K562 (cell line): Measurements from ENCODE around the gene HDAC6. TPM values are rescaled to one million over a fixed set of nuclear protein-coding genes. Genes with fewer than 3 reads are reported as not detected.

Experiments used
- ATAC-seq: fragments of 200-7000 bp; cut with Tn5 transposase; 3 replicates; pipeline ENCODE4 v1.9.1; 2020; ENCODE audit warnings: moderate library complexity
- BruUV-seq: library from RNA; stranded (reverse); fragments of 400-500 nt; replicated peaks from 2 replicates; lab custom pipeline; 2021; lab: Mats Ljungman, UMichigan
- CTCF ChIA-PET: fragments of 300-600 bp; formaldehyde crosslinking; extraction: SDS; loops from one replicate; lab custom pipeline; 2021; ENCODE audit warnings: low intra/inter-chr PET ratio; lab: Yijun Ruan, JAX
- POLR2A ChIA-PET: fragments of 300-600, 350-650 bp; sonication (Branson Sonifier 250); formaldehyde crosslinking; extraction: SDS; loops from one replicate; lab custom pipeline; 2021; ENCODE audit warnings: antibody characterized with exemption, inconsistent platforms; lab: Yijun Ruan, JAX
- DNase-seq, 4 experiments: peaks; one replicate each; pipeline versions ENCODE4 v3.0.0 to v3.0.0-alpha.2; 2011 to 2018; ENCODE audit warnings: low spot score in 3 of 4, mixed read lengths in 3 of 4; ENCODE audit errors: extremely low read depth in 1 of 4
- FAIRE-seq: peaks from 2 replicates; lab custom pipeline; 2011; peaks lifted over from hg19 to GRCh38; lab: Jason Lieb, UNC
- H2AFZ ChIP-seq: 2 replicates; pipeline ENCODE4 v1.6.0; 2011; ENCODE audit warnings: low read depth, low read length, control low read depth, inconsistent platforms
- H3K27ac ChIP-seq: fragments of 200-600 bp; 3 replicates; pipeline ENCODE4 v1.8.0; 2011; ENCODE audit warnings: low read depth, mild to moderate bottlenecking, control low read depth, inconsistent platforms, low read length, moderate library complexity, mixed read lengths; ENCODE audit errors: extremely low read depth
- H3K27me3 ChIP-seq, 2 experiments: fragments of 300-600 bp in 1 of 2; 2 replicates in 1 of 2; 3 replicates in 1 of 2; pipeline versions ENCODE4 v1.6.0 to v1.8.0; 2011; ENCODE audit warnings: inconsistent platforms in 2 of 2, low read length in 2 of 2, mild to moderate bottlenecking in 1 of 2, mixed read lengths in 1 of 2, moderate library complexity in 1 of 2; ENCODE audit not compliant: control insufficient read depth in 2 of 2, insufficient read depth in 2 of 2
- H3K36me3 ChIP-seq: fragments of 300-600 bp; 3 replicates; pipeline ENCODE4 v1.8.0; 2011; ENCODE audit warnings: mild to moderate bottlenecking, low read length, inconsistent platforms; ENCODE audit not compliant: control insufficient read depth, insufficient read depth
- H3K4me1 ChIP-seq, 2 experiments: fragments of 200-600 bp in 1 of 2; replicated peaks in 1 of 2; 2 replicates in 1 of 2; 3 replicates in 1 of 2; pipeline versions ENCODE4 v1.5.1 to v1.8.0; 2011; ENCODE audit warnings: inconsistent platforms in 2 of 2, low read length in 2 of 2, mild to moderate bottlenecking in 1 of 2, mixed read lengths in 1 of 2, moderate library complexity in 1 of 2; ENCODE audit not compliant: control insufficient read depth in 2 of 2, insufficient read depth in 2 of 2
- H3K4me2 ChIP-seq: 2 replicates; pipeline ENCODE4 v1.6.1; 2011; ENCODE audit warnings: low read length, control low read depth, inconsistent platforms, mixed read lengths; ENCODE audit not compliant: insufficient read depth
- H3K4me3 ChIP-seq: fragments of 200-600 bp; sonication (generic), shearing (Covaris generic); 2 replicates; pipeline ENCODE4 v1.5.1; 2016; ENCODE audit warnings: control low read depth, inconsistent platforms
- H3K79me2 ChIP-seq: fragments of 200-600 bp; 3 replicates; pipeline ENCODE4 v1.8.0; 2011; ENCODE audit warnings: low read length, inconsistent platforms; ENCODE audit not compliant: control insufficient read depth, insufficient read depth
- H3K9ac ChIP-seq, 2 experiments: 2 replicates each; pipeline versions ENCODE4 v1.6.0 to v1.6.1; 2011; ENCODE audit warnings: low read depth in 2 of 2, low read length in 2 of 2, control low read depth in 1 of 2, inconsistent platforms in 1 of 2, mild to moderate bottlenecking in 1 of 2, mixed read lengths in 1 of 2; ENCODE audit not compliant: insufficient read depth in 1 of 2
- H3K9me1 ChIP-seq: one replicate; pipeline ENCODE4 v1.6.0; 2011; ENCODE audit warnings: inconsistent platforms, mild to moderate bottlenecking, low read length, moderate library complexity; ENCODE audit not compliant: control insufficient read depth, insufficient read depth
- H3K9me3 ChIP-seq: replicated peaks from 2 replicates; pipeline ENCODE4 v1.5.1; 2011; ENCODE audit warnings: low read depth, low read length, inconsistent platforms; ENCODE audit not compliant: control insufficient read depth, insufficient read depth
- H4K20me1 ChIP-seq: replicated peaks from 2 replicates; pipeline ENCODE4 v1.6.1; 2011; ENCODE audit warnings: low read length, inconsistent platforms, mixed read lengths; ENCODE audit not compliant: control insufficient read depth, insufficient read depth
- KAT8 ChIP-seq: fragments of 450-650 bp; IDR thresholded peaks from 2 replicates; pipeline ENCODE4 v1.6.1; 2016; ENCODE audit warnings: low read depth, mild to moderate bottlenecking
- PURB ChIP-seq: sonication (generic); formaldehyde crosslinking; IDR thresholded peaks from 2 replicates; pipeline ENCODE4 v1.9.0; 2021; ENCODE audit warnings: low read depth, mild to moderate bottlenecking, missing genetic modification reagents
- RAD21 ChIP-seq, 2 experiments: fragments of 250-450 bp in 1 of 2; fragments of 450-650 bp in 1 of 2; sonication (Bioruptor Pico) in 1 of 2; formaldehyde crosslinking in 1 of 2; IDR thresholded peaks in 1 of 2; conservative IDR thresholded peaks in 1 of 2; 2 replicates each; pipeline versions ENCODE4 v1.4.0 to v1.8.0; 2020 to 2022; ENCODE audit warnings: mild to moderate bottlenecking in 2 of 2, moderate library complexity in 1 of 2
- RFX1 ChIP-seq: fragments of 450-650 bp; IDR thresholded peaks from 2 replicates; pipeline ENCODE4 v1.6.1; 2016; ENCODE audit warnings: mild to moderate bottlenecking, moderate library complexity
- WGBS: fragments of 100-300 bp; shearing (Covaris generic); methylation state at CpG from one replicate; pipeline ENCODE4 v1.1.6; 2016; ENCODE audit warnings: low coverage, mixed read lengths; ENCODE audit not compliant: insufficient coverage; ENCODE audit errors: missing lambda C conversion rate; 5-methylcytosine and 5-hydroxymethylcytosine counted together
- in situ Hi-C: fragments of 300-500 bp; cut with MboI; formaldehyde crosslinking; loops from 4 replicates; pipeline ENCODE4 v1.15.0; 2018; ENCODE audit warnings: inconsistent platforms, mixed read lengths
- intact Hi-C: fragments of 100-400 bp; cut with micrococcal nuclease; formaldehyde crosslinking; loops from 2 replicates; pipeline ENCODE4 v1.14.2; 2022
- polyA plus RNA-seq, 8 experiments: library from polyadenylated mRNA; depleted of rRNA in 4 of 8; stranded (reverse) in 5 of 8; unstranded in 3 of 8; fragments of >200 nt; fragmentation: Nextera tagmentation in 2 of 8; fragmentation: Illumina TruSeq in 1 of 8; extraction: Ambion mirVana in 2 of 8; extraction: Trizol in 1 of 8; gene quantifications; 2 replicates each; pipeline versions ENCODE4 v1.2.1 to v1.2.3, GENCODE V29; 2011 to 2014; ENCODE audit warnings: inconsistent platforms in 1 of 8, missing spikeins in 1 of 8
- total RNA-seq, 7 experiments: library from RNA; depleted of rRNA in 6 of 7; stranded (reverse); fragments of >200 nt in 6 of 7; fragmentation: Illumina TruSeq in 2 of 7; extraction: Trizol in 2 of 7; gene quantifications; 2 replicates each; pipeline versions ENCODE4 v1.2.1 to v1.2.3, GENCODE V29; 2011 to 2021; ENCODE audit warnings: low replicate concordance in 1 of 7
- TF ChIP-seq, protein P1 (sequence below): IDR thresholded peaks from 3 replicates; pipeline ENCODE4 v1.6.1; 2011; ENCODE audit warnings: borderline replicate concordance, mild to moderate bottlenecking, moderate library complexity; ENCODE audit not compliant: insufficient read length; ENCODE audit errors: extremely low read depth

HDAC6 gene
- total and polyA plus RNA-seq, 9 of the 15 experiments (the other 6 are each of a cell fraction or from before 2014, with no cell fraction given): 29.9 to 101 (median 71.2) TPM

DNA sequence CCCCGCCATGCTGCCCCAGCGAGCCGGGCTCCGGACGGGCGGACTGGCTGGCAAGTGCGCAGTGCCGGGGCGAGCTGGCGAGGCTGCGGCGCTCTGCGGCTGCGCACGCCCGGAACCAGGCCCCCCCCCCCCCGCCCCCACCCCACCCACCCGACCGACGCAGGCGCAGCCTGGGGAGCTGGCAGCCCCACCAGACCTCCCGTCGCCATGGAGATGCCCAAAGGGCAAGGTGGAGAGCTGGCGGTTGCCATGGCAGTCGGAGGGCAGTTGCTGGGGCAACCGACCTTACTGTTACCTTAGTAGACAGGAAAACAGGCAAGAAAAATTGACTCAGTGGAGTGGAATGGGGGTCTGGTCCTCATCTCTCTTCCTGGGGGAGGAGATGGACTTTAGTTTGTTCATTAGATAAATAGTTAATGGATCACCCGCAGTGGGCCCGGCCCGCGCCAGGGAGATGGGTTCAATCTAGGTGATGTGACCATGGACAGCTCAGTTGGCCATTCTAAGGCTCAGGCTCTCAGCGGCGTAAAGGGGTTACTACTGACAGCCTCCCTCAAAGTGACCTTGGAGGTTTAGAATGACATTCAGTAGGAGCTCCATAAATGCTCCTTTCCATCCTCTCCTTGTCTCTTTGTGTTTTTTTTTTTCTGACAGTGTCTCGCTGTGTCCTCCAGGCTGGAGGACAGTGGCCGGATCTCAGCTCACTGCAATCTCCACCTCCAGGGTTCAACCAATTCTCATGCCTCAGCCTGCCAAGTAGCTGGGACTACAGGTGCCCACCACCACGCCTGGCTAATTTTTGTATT is 33.9 kb downstream of the HDAC6 start, which contains the start of gene PCSK1N:
Gene PCSK1N, minus strand, starts transcription at position 87 of the 806 bp plus-strand sequence. Its CDS starts 78 bp downstream, at position 9.
- ChIA-PET CTCF (no interaction called here), POLR2A (interaction anchor here (1.3 kb wide), 1 partner anchor 16 kb away, joined by 3 read pairs; no protein-coding TSS in a partner anchor)
- no peak within 1 kb of the TSS for H3K27ac ChIP-seq
- H3K27me3 ChIP-seq: no peaks in the 10 kb centered on the region
- FAIRE-seq: no peak
- no peak within 1 kb of the TSS for H3K9ac ChIP-seq
- intact Hi-C loops: no loop called here
- whole genome bisulfite sequencing: 82% methylated on average over 12 of the region's 35 CpGs
- H3K36me3 ChIP-seq: no peaks in the 10 kb centered on the region
- TF ChIP-seq RAD21 (CRISPR knock-in tag; conservative IDR thresholded peaks at IDR 0.05 in 1 of 2, IDR thresholded peaks at IDR 0.05 in 1 of 2): no peak
- TF ChIP-seq KAT8: no peak
- TF ChIP-seq, protein P1, sequence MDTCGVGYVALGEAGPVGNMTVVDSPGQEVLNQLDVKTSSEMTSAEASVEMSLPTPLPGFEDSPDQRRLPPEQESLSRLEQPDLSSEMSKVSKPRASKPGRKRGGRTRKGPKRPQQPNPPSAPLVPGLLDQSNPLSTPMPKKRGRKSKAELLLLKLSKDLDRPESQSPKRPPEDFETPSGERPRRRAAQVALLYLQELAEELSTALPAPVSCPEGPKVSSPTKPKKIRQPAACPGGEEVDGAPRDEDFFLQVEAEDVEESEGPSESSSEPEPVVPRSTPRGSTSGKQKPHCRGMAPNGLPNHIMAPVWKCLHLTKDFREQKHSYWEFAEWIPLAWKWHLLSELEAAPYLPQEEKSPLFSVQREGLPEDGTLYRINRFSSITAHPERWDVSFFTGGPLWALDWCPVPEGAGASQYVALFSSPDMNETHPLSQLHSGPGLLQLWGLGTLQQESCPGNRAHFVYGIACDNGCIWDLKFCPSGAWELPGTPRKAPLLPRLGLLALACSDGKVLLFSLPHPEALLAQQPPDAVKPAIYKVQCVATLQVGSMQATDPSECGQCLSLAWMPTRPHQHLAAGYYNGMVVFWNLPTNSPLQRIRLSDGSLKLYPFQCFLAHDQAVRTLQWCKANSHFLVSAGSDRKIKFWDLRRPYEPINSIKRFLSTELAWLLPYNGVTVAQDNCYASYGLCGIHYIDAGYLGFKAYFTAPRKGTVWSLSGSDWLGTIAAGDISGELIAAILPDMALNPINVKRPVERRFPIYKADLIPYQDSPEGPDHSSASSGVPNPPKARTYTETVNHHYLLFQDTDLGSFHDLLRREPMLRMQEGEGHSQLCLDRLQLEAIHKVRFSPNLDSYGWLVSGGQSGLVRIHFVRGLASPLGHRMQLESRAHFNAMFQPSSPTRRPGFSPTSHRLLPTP: no peak
- no peak for TF ChIP-seq PURB (CRISPR knock-in tag)
- peak; percentile 20; the same call in 1 of the 2 replicates for TF ChIP-seq RFX1
- no peaks in the 10 kb centered on the region for H3K9me3 ChIP-seq
- no peaks in the 10 kb centered on the region for H4K20me1 ChIP-seq
- ATAC-seq: no peak
- H3K79me2 ChIP-seq: no peaks in the 10 kb centered on the region
- in situ Hi-C loops: no loop called here
- no TSS peak for BruUV-seq
- H3K4me1 ChIP-seq: peaks cover 0 to 16% of the 10 kb centered on the region in 2 experiments; a peak in 2 of 5 replicates
- H2AFZ ChIP-seq: no peak within 1 kb of the TSS
- DNase-seq: no peak
- H3K9me1 ChIP-seq: no peaks in the 10 kb centered on the region
- no peak within 1 kb of the TSS for H3K4me2 ChIP-seq
- no peak within 1 kb of the TSS for H3K4me3 ChIP-seq
